GM19035 (cell line): Measurements from ENCODE around the gene FAM120C.

Experiments used
- ATAC-seq: cut with Tn5 transposase; IDR thresholded peaks from one replicate; pipeline ENCODE4 v1.9.1; 2021; ENCODE audit not compliant: unreplicated experiment

FAM120C gene, protein sequence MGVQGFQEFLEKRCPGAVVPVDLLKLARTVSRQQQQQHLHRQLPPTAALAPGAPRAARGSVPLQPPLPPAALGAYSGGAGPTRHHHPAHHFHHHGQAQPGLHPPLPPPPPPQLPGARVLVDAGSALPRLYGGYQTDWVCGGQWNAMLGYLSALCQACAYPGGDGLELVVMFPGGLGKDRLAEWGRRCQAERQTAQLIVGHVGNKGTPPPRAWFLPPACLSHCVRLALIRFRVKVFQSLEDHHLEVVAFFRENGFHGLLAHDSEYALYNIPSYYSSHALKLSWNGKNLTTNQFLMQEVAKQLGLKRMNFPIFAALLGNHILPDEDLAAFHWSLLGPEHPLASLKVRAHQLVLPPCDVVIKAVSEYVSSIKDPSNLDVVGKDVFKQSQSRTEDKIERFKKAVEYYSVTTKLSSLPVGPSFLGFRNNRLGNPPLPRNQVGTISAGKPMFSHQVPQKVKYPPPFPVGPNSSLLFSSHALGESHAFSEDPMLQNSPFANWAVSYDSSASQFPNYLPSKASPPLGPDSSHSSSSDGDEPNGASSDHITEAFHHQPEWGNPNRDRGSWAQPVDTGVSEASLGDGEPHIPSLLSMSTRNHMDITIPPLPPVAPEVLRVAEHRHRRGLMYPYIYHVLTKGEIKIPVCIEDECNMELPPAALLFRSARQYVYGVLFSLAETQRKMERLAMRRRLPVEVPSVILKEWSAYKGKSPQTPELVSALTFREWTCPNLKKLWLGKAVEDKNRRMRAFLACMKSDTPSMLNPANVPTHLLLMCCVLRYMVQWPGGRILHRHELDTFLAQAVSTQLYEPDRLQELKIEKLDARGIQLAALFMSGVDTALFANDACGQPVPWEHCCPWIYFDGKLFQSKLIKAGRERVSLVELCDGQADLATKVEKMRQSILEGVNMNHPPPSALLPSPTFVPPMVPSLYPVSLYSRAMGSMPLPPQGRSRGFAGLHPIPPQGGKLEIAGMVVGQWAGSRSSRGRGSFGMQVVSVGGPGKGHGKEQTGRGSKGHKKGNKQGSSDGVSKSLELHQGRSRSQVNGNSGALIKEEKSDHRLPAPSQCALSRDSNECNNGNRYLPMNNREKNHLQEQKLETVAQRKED

DNA sequence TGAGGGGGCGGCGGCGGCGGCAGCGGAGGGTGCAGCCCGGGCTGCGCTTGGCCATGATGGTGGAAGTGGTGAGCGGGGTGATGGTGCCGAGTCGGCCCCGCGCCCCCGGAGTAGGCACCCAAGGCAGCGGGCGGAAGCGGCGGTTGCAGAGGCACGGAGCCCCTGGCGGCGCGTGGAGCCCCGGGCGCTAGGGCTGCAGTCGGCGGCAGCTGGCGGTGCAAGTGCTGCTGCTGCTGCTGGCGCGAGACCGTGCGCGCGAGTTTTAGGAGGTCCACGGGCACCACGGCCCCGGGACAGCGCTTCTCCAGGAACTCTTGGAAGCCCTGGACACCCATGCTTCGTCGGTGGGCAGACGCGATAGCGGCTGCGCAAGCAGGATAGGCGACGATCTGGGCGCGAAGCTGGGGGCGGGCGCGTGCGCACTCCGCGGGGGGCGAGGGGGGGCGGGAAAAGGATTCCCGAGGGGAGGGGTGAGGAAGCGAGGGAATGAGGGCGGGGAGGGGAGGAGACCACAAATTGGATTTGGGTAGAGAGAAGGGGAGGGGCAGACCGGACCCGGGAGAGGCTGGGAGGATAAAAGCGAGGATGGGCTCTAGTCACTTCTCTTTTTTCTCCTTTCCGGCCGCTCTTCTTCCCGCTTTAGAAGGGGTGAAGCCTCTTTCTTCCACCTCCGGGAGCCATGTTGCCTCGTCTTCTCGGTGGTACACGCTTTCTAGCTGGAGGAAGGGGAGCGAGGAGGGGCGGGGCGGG, at the start of gene FAM120C:
Gene FAM120C, minus strand, starts transcription at position 391 of the 750 bp plus-strand sequence. Its CDS starts 56 bp downstream, at position 335.
- ATAC-seq, result peak; percentile 57

DNA sequence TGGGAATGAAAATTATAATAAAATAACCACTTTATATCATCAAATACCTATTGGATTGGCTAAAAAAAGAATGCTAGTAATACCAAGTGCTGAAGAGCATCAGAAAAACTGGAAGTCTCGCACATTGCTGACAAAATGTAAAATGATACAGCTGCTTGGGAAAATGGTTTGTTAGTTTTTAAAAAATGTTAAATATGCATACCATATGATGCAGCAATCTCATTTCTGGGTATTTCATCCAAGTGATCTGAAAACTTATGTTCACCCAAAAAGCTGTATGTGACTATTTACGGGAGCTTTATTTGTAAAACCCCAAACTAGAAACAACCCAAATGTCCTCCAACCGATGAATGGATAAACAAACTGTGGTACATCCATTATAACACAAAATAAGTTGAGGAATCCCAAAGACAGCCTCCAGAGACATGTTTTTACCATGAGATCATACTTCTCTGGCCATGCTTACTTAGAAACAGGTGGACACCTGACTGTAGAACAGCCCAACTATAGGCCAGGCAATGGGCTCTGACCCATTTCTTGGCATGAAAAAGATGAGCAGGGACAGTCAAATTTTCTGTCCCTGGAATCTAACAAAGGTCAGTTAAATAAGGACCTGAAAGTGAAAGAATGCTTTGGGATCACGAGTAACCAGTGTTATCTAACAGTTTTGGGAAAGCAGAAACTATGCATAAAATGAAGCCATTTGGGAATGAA, 47.5 kb upstream of the FAM120C start:
- no peak for ATAC-seq

GRCh38 chrX:54223581-54223980, 40.5 kb upstream of the FAM120C start:
- no peak for ATAC-seq

GRCh38 chrX:54213603-54214002, 30.5 kb upstream of the FAM120C start:
- no peak for ATAC-seq

GRCh38 chrX:54208531-54208930, 25.5 kb upstream of the FAM120C start:
- no peak for ATAC-seq

DNA sequence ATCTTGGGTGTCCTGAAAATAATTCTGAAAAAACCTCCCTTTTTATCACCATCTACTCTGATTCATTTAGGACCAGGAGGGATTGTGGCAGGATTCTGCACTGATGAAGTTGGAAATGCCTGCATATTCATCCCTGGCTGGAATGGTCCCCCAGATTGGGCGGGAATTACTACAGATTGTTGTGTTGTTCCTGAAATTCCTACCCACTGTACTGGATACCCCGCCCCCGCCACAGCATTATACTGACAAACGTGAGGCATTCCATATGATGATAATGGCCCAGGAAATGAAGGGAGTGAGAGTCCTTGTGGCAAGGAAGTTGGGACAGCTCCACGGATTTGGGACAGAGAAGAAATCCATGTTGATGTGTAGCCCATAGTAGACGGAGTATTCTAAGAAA, 15.2 kb upstream of the FAM120C start:
- no peak for ATAC-seq

DNA sequence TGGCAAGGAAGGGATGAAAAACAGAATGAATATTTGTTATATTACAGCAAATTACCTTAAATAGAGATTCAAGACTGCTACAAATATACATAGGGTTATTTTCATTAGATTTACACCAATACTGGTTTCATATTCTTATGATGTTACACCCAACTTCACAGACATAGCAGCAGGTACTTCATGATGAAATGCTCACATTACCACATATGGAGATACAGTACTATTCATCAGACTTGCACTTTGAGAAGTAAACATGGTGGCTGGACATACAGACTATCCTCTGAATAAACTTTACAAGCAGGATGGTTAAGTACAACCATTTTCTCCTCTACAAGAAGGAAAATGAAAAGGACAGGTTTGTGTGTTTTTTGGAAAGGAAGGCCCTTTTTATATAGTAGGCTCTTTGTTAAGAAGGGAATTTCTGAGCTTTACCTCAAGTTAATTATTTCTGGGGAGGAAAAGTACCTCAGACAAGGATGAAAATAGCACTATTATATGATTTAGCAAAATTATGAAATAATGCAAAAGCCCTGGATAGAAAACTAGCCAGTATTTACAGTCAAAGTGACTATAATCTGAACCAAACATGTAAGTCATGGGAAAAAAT, 12.0 kb upstream of the FAM120C start:
- ATAC-seq, result no peak

DNA sequence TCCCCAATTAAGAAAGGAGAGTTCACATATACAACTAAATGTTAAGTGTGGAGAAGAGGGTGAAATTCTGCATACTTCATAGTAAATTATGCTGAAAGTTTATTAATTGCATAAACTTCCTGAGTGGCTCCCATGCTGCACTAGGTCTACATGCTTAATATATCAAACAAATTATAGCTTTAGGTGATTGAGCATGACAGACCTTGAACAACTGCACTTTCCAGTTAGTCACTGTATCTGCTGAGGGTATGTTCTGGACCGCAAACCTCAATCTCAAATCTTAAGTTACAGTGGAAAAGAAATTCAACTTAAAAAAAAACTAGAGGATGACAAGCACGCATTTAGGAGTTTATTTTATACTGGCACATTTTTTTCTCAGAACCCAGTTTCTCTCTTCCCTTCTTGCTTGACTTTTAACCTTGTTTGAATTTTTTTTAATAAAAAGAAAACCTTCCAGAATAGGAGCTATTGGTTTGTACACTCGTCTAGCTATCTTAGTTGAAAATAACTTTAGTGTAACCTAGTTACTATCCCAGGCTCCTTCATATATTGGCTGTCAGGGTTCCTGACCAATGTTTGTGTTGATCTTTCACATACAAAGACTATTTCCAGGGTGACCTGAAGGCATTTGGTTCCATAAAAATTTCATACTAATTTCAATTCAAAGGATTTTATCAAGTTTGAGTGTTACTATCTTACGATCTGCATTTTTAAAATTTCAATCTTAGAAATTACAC, 10.2 kb upstream of the FAM120C start:
- ATAC-seq, result no peak

GRCh38 chrX:54184474-54184873, 1.4 kb upstream of the FAM120C start:
- ATAC-seq, result no peak

- ATAC-seq, result peak; percentile 60
Measured at GRCh38 chrX:54182194-54182863, 725 bp downstream of the FAM120C start.

DNA sequence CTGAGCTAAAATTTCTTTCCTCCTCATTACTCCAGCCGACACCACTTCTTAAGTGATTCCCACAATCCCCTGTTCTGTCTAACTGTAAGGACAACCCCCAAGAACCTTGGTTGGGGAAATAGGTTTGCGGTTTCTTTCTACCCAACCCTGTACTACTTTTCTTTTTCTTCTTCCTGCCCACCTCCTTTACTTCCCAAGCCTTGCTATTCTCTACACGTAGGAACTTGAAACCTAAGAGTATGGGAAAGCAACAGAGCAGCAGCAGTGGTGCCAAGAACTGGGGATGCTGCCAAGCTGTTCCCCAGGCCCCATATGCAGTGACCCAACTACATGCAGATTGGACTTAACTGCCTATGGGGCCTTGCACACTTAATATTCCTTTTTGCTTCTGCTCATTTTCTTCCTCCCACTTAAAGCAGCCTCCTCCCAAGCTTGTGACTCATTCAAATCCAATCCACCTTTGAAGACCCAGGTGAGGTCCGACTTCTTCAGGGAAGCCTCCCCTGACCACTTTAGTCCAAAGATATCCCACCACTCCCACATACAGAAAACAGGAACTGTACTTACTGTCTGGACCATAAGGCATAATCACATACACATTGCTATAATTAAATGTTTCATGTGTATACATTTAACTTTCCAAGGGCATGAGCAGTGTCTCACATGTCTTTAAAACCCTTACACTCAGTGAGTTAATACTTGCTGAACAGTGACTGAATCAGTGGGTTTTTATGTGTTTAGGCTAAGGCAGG, 1.7 kb downstream of the FAM120C start:
- ATAC-seq, result no peak

DNA sequence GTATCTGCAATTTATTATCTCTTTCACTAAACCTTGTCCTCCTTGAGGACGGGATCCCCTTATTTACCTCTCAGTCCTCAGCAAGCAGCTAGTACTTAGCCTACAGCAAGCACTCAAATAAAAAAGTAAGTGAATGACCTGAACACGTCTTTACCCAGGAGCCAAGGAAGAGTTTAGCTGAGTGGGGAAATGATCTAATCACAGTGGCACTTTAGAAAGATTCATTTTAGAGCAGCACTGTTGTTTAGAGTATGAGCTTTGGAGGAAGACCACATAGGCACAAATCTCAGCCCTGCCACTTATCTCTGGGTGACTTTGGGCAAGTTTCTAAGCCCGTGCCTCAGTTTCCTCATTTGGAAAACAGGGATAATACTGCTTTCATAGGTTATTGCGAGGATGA, 2.7 kb downstream of the FAM120C start:
- ATAC-seq, result no peak

DNA sequence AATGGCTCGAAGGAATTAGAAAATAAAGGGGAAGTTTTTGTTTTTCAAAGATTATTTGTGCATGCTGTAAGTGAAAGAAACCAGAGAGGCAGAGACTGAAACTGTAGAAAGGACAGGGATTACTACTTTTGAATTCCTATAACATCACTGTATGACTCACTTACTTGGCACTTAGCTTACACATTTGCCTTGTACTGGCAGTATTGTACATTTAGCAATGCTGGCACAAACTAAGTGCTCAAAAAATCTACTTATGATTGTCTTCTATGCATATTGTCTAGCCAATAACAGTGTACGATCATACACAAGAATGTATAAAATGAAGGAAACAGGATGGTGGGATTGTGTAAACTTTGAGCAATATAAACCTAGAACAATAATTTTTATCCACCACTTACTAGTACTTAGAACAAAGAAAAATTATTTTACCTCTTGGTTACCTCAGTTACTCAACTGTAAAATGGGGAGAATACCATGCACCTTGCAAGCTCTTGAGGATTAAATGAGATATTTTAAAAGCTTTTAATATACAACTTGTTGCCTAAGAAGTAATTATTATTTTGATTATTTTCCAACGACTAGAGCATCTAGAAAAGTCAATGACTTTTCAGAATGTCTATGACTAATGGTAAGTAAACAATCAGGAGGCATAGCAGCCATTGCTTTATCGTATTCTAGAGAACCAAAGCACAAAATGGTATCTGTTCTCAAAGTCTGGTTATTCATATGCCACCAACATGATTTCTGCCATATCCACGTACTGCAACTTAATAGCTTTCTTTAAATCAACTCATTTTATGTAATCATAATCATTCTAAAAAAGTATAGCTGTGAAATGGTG, 4.7 kb downstream of the FAM120C start:
- no peak for ATAC-seq

- ATAC-seq, result no peak
Measured at GRCh38 chrX:54177306-54177705, 5.7 kb downstream of the FAM120C start.

DNA sequence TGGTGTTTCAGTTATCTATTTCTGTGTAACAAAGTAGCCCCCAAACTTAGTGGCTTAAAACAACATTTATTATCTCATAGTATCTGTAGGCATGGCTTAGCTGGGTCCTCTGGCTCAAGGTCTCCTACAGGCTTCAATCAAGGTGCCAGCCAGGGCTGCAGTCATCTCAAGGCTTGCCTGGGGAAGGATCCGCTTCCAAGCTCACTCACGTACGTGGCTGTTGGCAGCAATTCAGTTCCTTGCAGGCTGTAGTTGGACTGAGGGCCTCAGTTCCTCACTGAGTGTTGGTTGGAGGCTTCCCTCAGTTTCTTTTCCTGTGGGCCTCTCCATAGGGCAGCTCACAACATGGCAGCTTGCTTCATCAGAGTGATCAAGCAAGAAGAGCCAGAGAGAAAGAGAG, 9.3 kb downstream of the FAM120C start:
- ATAC-seq, result no peak

GRCh38 chrX:54172455-54172854, 10.6 kb downstream of the FAM120C start:
- ATAC-seq, result no peak
